Naive thymus-derived CD4-positive, alpha-beta T cell (primary cell): ENCODE results near the gene NOL4L. TPM values are rescaled to one million over a fixed set of nuclear protein-coding genes. Genes with fewer than 3 reads are reported as not detected.

Source experiments
- ATAC-seq: fragments of 150-1000 bp; cut with Tn5 transposase; 2 replicates; pipeline ENCODE4 v1.10.0; 2021; ENCODE audit warnings: mild to moderate bottlenecking, moderate library complexity
- CTCF ChIA-PET: fragments of 350-600 bp; sonication (Branson Sonifier 250); formaldehyde crosslinking; loops from one replicate; lab custom pipeline; 2021; ENCODE audit warnings: antibody characterized with exemption; lab: Charles Lee
- POLR2A ChIA-PET: fragments of 350-600 bp; sonication (Branson Sonifier 250); formaldehyde crosslinking; loops from one replicate; lab custom pipeline; 2021; ENCODE audit warnings: antibody characterized with exemption, inconsistent platforms; lab: Charles Lee
- DNase-seq, 9 donors: peaks; one replicate each; pipeline versions ENCODE4 v3.0.0 to v3.0.0-alpha.2; 2020 to 2022; ENCODE audit warnings: mixed read lengths in 1 of 9
- H3K27ac ChIP-seq: one replicate; pipeline ENCODE4 v1.7.0; 2013; ENCODE audit warnings: mild to moderate bottlenecking, low read depth, low read length, moderate library complexity
- H3K27me3 ChIP-seq, 2 donors: one replicate each; pipeline ENCODE4 v1.7.0; 2013; ENCODE audit warnings: low read length in 2 of 2, mild to moderate bottlenecking in 2 of 2, moderate library complexity in 2 of 2; ENCODE audit not compliant: control insufficient read depth in 2 of 2, insufficient read depth in 2 of 2
- H3K36me3 ChIP-seq, 3 experiments: 1 replicate in 2 of 3; 2 replicates in 1 of 3; pipeline ENCODE4 v1.7.0; 2013; ENCODE audit warnings: low read length in 3 of 3, mild to moderate bottlenecking in 3 of 3, moderate library complexity in 1 of 3; ENCODE audit not compliant: insufficient read depth in 3 of 3, control insufficient read depth in 2 of 3
- H3K4me1 ChIP-seq, 2 donors: one replicate each; pipeline ENCODE4 v1.7.0; 2013; ENCODE audit warnings: low read length in 2 of 2, mild to moderate bottlenecking in 2 of 2, moderate library complexity in 1 of 2; ENCODE audit not compliant: control insufficient read depth in 2 of 2, insufficient read depth in 2 of 2
- H3K4me3 ChIP-seq: 2 replicates; pipeline ENCODE4 v1.7.0; 2013; ENCODE audit warnings: mild to moderate bottlenecking, low read length
- H3K9me3 ChIP-seq, 3 experiments: 1 replicate in 2 of 3; 2 replicates in 1 of 3; pipeline ENCODE4 v1.7.0; 2013; ENCODE audit warnings: low read length in 3 of 3; ENCODE audit not compliant: control insufficient read depth in 2 of 3
- H3K27ac Mint-ChIP-seq, 9 donors: one replicate each; pipeline ENCODE4 v1.8.0; 2020 to 2022; ENCODE audit warnings: mixed read lengths in 9 of 9, mild to moderate bottlenecking in 8 of 9, moderate library complexity in 5 of 9, inconsistent platforms in 2 of 9
- H3K27me3 Mint-ChIP-seq, 5 donors: one replicate each; pipeline ENCODE4 v1.8.0; 2021 to 2022; ENCODE audit warnings: mixed read lengths in 5 of 5, mild to moderate bottlenecking in 1 of 5
- H3K36me3 Mint-ChIP-seq, 5 donors: one replicate each; pipeline ENCODE4 v1.8.0; 2020 to 2022; ENCODE audit warnings: mixed read lengths in 5 of 5, mild to moderate bottlenecking in 3 of 5, inconsistent platforms in 1 of 5
- H3K4me1 Mint-ChIP-seq, 7 donors: one replicate each; pipeline ENCODE4 v1.8.0; 2020 to 2022; ENCODE audit warnings: mixed read lengths in 7 of 7, mild to moderate bottlenecking in 3 of 7, inconsistent platforms in 1 of 7
- H3K4me3 Mint-ChIP-seq, 10 donors: one replicate each; pipeline ENCODE4 v1.8.0; 2020 to 2022; ENCODE audit warnings: mild to moderate bottlenecking in 10 of 10, mixed read lengths in 10 of 10, moderate library complexity in 6 of 10, inconsistent platforms in 2 of 10
- H3K9me3 Mint-ChIP-seq, 11 donors: one replicate each; pipeline ENCODE4 v1.8.0; 2020 to 2022; ENCODE audit warnings: mixed read lengths in 11 of 11, mild to moderate bottlenecking in 4 of 11, inconsistent platforms in 1 of 11, moderate library complexity in 1 of 11
- intact Hi-C, 2 donors: fragments of 100-400 bp; cut with micrococcal nuclease; formaldehyde crosslinking; loops; one replicate each; pipeline ENCODE4 v1.15.1; 2023
- polyA plus RNA-seq, 2 donors: library from polyadenylated mRNA; unstranded; fragments of 300-500 nt; fragmentation: Illumina TruSeq; gene quantifications; one replicate each; pipeline ENCODE4 v1.2.3, GENCODE V29; 2021
- total RNA-seq, 6 experiments: library from RNA in 5 of 6; stranded (reverse) in 5 of 6; gene quantifications; 1 replicate in 5 of 6; 2 replicates in 1 of 6; pipeline ENCODE4 v1.2.3 and lab custom pipeline; 2021 to 2026

The NOL4L gene
- total and polyA plus RNA-seq, 7 experiments from 2014 or later = 17.3 to 81.9 (median 62.7) TPM

DNA sequence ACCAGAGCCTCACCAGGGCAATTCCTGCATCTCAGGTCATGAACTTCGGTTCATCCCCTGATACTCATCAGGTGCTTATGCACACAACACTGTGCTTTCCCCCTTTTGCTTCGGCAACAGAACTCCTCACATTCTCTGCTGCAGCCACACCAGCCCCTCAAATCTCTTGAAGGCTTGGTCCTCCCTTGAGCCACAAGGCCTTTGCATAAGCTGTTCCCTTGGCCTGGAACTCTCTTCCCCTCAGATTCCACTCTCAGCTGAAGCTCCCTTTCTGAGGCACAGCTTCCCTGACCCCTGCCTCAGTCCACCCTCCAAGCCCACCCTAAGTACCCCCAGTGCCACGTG, 76.4 kb downstream of the NOL4L start:
- peaks cover 0 to 12% (median 0%) of the 10 kb centered on the region in 3 experiments for H3K36me3 ChIP-seq
- H3K36me3 Mint-ChIP-seq = peaks cover 7 to 36% (median 20%) of the 10 kb centered on the region in 5 donors
- ATAC-seq (no peak), DNase-seq (no peak)
- H3K4me3 Mint-ChIP-seq = peak overlapping the region in 9 of 10 donors; percentile 61 to 95 (median 89)
- H3K27me3 Mint-ChIP-seq = no peaks in the 10 kb centered on the region
- ChIA-PET POLR2A (interaction anchor here (0.8 to 26.0 kb wide), 10 partner anchors 11 to 223 kb away, joined by 3 to 623 read pairs (median 5); no protein-coding TSS in a partner anchor), CTCF (interaction anchor here (0.6 to 2.0 kb wide), 10 partner anchors 8 to 883 kb away, joined by 3 to 7 read pairs (median 4); no protein-coding TSS in a partner anchor)
- H3K9me3 ChIP-seq = no peaks in the 10 kb centered on the region
- H3K4me3 ChIP-seq = no peak overlapping the region
- H3K4me1 ChIP-seq = peaks cover 42 to 62% of the 10 kb centered on the region in 2 donors
- peak overlapping the region; percentile 75 to 98 (median 97) for H3K27ac Mint-ChIP-seq
- peaks cover 0 to 2% (median 0%) of the 10 kb centered on the region in 11 donors for H3K9me3 Mint-ChIP-seq
- peaks cover 54 to 87% (median 75%) of the 10 kb centered on the region in 7 donors for H3K4me1 Mint-ChIP-seq
- H3K27ac ChIP-seq = peak overlapping the region; percentile 84
- no peaks in the 10 kb centered on the region for H3K27me3 ChIP-seq
- intact Hi-C loops = loop anchor here in 1 of 2 donors (1.0 to 5.0 kb wide), 6 partner anchors 23 to 171 kb away; partner anchors contain the start of gene ASXL1

DNA sequence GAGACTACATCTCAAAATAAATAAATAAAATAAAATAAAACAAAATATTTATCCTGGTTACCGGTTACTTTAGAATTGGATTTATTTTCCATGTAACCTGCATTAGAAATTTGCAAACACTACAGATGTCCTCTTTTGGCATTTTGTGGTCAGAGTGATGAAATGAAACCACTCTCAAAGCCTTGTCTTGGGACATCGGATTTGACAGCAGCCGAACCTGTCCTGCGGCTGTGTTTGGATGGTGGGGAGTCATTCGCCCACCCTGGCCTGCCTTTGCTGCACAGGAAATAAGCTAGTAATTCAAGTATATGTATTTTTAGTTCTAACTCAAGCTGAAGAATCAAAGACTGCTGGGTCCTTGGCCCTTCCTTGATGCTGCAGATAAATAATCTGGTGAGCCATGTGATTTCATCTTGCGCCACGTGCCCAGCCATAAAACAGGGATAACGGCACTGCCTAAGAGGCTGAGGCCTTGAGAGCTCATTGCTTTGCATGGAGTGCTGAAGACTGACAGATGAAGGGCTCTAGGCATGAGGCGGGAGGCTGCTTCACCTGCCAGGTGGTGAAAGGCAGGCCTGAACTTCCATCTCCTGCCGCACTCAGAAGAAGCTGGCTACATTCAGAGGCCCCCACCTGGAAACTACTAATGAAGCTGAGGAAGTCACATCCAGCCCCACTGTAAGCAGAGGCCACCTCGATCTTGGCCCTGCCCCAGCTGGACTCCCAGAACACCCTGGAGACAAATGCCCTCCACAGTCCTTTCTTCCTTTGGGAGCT, 76.9 kb downstream of the NOL4L start:
- H3K27me3 ChIP-seq = no peaks in the 10 kb centered on the region
- Mint-ChIP-seq H3K4me1 (peaks cover 52 to 87% (median 77%) of the 10 kb centered on the region in 7 donors), H3K4me3 (peak overlapping the region in 9 of 10 donors; percentile 21 to 95 (median 89)), H3K27me3 (no peaks in the 10 kb centered on the region), H3K27ac (peak overlapping the region in 8 of 9 donors; percentile 94 to 98 (median 97)), H3K36me3 (peaks cover 4 to 35% (median 19%) of the 10 kb centered on the region in 5 donors), H3K9me3 (peaks cover 0 to 2% (median 0%) of the 10 kb centered on the region in 11 donors)
- peaks cover 0 to 12% (median 0%) of the 10 kb centered on the region in 3 experiments for H3K36me3 ChIP-seq
- DNase-seq = no peak
- H3K9me3 ChIP-seq = no peaks in the 10 kb centered on the region
- H3K4me3 ChIP-seq = no peak overlapping the region
- no peak for ATAC-seq
- peaks cover 42 to 58% of the 10 kb centered on the region in 2 donors for H3K4me1 ChIP-seq
- peak overlapping the region; percentile 84 for H3K27ac ChIP-seq
- POLR2A ChIA-PET = interaction anchor here (1.0 to 26.0 kb wide), 8 partner anchors 10 to 222 kb away, joined by 4 to 623 read pairs (median 11); no protein-coding TSS in a partner anchor
- CTCF ChIA-PET = interaction anchor here (0.7 to 2.0 kb wide), 9 partner anchors 10 to 172 kb away, joined by 3 to 7 read pairs (median 4); no protein-coding TSS in a partner anchor
- intact Hi-C loops = loop anchor here in 1 of 2 donors (5.0 kb wide), 1 partner anchor 66 kb away; no protein-coding TSS in a partner anchor

DNA sequence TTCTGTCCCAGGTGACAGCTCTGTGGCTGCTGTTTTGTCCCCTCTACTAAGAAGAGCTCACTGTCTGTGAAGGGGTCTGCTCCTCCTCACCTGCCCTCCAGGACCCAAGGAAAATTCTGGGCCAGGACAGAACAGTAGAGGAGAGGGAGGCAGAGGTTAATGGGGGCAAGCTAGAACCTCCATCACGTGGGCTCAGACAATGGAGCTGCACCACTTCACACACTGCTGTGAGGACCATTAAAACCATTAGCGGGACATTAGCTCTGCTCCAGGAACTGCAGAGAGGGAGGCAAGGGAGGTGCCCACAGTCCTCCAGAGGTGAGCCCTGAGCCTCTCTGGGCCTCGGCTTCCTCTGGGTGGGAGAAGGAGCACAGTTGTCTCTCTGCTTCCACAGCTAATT, 78.4 kb downstream of the NOL4L start:
- Histone ChIP-seq H3K9me3 (no peaks in the 10 kb centered on the region), H3K27me3 (no peaks in the 10 kb centered on the region), H3K36me3 (peaks cover 0 to 12% (median 0%) of the 10 kb centered on the region in 3 experiments), H3K4me1 (peaks cover 31 to 49% of the 10 kb centered on the region in 2 donors), H3K4me3 (no peak overlapping the region), H3K27ac (peak overlapping the region; percentile 43)
- ATAC-seq = no peak
- DNase-seq = no peak
- Mint-ChIP-seq H3K27ac (peak overlapping the region in 8 of 9 donors; percentile 56 to 96 (median 88)), H3K36me3 (peaks cover 3 to 31% (median 18%) of the 10 kb centered on the region in 5 donors), H3K9me3 (peaks cover 0 to 2% (median 0%) of the 10 kb centered on the region in 11 donors), H3K27me3 (no peaks in the 10 kb centered on the region), H3K4me1 (peaks cover 42 to 80% (median 72%) of the 10 kb centered on the region in 7 donors), H3K4me3 (peak overlapping the region in 3 of 10 donors; percentile 8 to 46 (median 16))
- CTCF ChIA-PET = interaction anchor here (0.9 to 1.4 kb wide), 2 partner anchors 9 to 11 kb away, joined by 3 to 5 read pairs; no protein-coding TSS in a partner anchor
- POLR2A ChIA-PET = interaction anchor here (0.5 to 26.0 kb wide), 4 partner anchors 14 to 147 kb away, joined by 3 to 623 read pairs (median 3); no protein-coding TSS in a partner anchor
- intact Hi-C loops = loop anchor here in 1 of 2 donors (5.0 kb wide), 1 partner anchor 64 kb away; no protein-coding TSS in a partner anchor

DNA sequence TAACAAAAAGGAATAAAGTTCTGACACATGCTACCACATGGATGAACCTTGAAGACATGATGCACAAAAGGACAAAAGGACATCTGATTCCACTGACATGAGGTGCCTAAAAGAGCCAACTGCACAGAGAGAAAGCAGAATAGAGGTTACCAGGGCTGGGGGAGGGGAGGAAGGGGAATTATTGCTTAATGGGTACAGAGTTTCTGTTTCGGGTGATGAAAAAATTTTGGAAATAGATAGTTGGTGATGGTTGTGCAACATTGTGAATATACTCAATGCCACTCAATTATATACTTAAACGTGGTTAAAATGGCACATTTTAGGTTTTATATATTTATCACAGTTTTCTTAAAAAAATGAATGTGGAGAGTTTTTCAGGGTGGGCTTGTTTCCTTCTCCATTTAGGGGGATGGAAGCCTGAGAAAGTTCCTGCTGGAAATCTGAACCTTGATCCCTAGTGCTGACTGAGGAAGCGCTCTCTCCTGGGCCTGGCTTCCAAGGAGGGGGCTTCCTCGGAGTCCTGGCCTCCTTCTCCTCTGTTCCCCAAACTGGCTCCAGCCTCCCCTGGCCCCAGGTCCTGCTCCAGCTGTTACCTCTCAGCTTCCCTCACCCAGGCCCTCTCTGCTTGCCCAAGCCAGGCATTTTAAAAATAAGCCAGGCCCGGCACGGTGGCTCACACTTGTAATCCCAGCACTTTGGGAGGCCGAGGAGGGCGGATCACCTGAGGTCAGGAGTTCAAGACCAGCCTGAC, 79.2 kb downstream of the NOL4L start:
- H3K4me1 ChIP-seq = peaks cover 23 to 40% of the 10 kb centered on the region in 2 donors
- POLR2A ChIA-PET = interaction anchor here (1.5 to 26.0 kb wide), 3 partner anchors 20 to 147 kb away, joined by 3 to 623 read pairs (median 3); no protein-coding TSS in a partner anchor
- peak overlapping the region in 8 of 9 donors; percentile 49 to 96 (median 81) for H3K27ac Mint-ChIP-seq
- DNase-seq (no peak), ATAC-seq (no peak)
- no peak overlapping the region for H3K4me3 ChIP-seq
- H3K27me3 Mint-ChIP-seq = no peaks in the 10 kb centered on the region
- no peaks in the 10 kb centered on the region for H3K27me3 ChIP-seq
- intact Hi-C loops = loop anchor here in 1 of 2 donors (5.0 kb wide), 1 partner anchor 64 kb away; no protein-coding TSS in a partner anchor
- peaks cover 35 to 81% (median 76%) of the 10 kb centered on the region in 7 donors for H3K4me1 Mint-ChIP-seq
- H3K9me3 ChIP-seq = no peaks in the 10 kb centered on the region
- CTCF ChIA-PET = interaction anchor here (1.4 kb wide), 1 partner anchor 8 kb away, joined by 5 read pairs; no protein-coding TSS in a partner anchor
- H3K4me3 Mint-ChIP-seq = no peak overlapping the region
- H3K36me3 ChIP-seq = peaks cover 0 to 12% (median 0%) of the 10 kb centered on the region in 3 experiments
- peaks cover 3 to 35% (median 21%) of the 10 kb centered on the region in 5 donors for H3K36me3 Mint-ChIP-seq
- H3K27ac ChIP-seq = no peak overlapping the region
- H3K9me3 Mint-ChIP-seq = peaks cover 0 to 2% (median 0%) of the 10 kb centered on the region in 11 donors

DNA sequence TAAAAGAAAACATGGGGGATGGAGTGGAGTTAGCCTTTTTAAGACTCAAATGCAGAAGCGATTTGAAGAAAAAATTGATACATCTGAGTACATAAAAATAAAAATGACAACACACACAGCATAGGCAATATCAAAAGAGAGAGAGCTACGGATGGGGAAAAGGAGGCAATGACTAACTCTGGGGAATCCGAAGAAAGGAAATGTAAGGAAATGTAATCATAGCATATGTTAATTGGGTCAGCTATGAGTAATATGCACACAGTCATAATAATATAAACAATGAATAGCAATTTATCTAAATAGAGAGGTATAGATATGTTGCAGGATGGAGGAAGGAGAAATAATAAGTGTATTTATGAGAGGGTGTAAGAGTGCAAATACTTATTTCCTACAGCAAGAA, 83.4 kb downstream of the NOL4L start:
- intact Hi-C loops = no loop called here
- DNase-seq = no peak
- no peaks in the 10 kb centered on the region for H3K9me3 Mint-ChIP-seq
- H3K4me1 Mint-ChIP-seq = peaks cover 12 to 70% (median 65%) of the 10 kb centered on the region in 7 donors
- Histone ChIP-seq H3K9me3 (no peaks in the 10 kb centered on the region), H3K27ac (no peak overlapping the region), H3K4me3 (no peak overlapping the region), H3K36me3 (no peaks in the 10 kb centered on the region), H3K4me1 (peaks cover 3 to 10% of the 10 kb centered on the region in 2 donors), H3K27me3 (no peaks in the 10 kb centered on the region)
- ChIA-PET POLR2A (interaction anchor here (0.7 kb wide), 3 partner anchors 9 to 392 kb away, joined by 3 to 4 read pairs (median 3); partner anchors contain the start of gene TM9SF4), CTCF (no interaction called here)
- no peak overlapping the region for H3K4me3 Mint-ChIP-seq
- no peaks in the 10 kb centered on the region for H3K27me3 Mint-ChIP-seq
- ATAC-seq = no peak
- peak overlapping the region in 8 of 9 donors; percentile 3 to 41 (median 17) for H3K27ac Mint-ChIP-seq
- peaks cover 0 to 33% (median 21%) of the 10 kb centered on the region in 5 donors for H3K36me3 Mint-ChIP-seq
